Measurements from ENCODE around the gene SECTM1.

The SECTM1 gene

DNA sequence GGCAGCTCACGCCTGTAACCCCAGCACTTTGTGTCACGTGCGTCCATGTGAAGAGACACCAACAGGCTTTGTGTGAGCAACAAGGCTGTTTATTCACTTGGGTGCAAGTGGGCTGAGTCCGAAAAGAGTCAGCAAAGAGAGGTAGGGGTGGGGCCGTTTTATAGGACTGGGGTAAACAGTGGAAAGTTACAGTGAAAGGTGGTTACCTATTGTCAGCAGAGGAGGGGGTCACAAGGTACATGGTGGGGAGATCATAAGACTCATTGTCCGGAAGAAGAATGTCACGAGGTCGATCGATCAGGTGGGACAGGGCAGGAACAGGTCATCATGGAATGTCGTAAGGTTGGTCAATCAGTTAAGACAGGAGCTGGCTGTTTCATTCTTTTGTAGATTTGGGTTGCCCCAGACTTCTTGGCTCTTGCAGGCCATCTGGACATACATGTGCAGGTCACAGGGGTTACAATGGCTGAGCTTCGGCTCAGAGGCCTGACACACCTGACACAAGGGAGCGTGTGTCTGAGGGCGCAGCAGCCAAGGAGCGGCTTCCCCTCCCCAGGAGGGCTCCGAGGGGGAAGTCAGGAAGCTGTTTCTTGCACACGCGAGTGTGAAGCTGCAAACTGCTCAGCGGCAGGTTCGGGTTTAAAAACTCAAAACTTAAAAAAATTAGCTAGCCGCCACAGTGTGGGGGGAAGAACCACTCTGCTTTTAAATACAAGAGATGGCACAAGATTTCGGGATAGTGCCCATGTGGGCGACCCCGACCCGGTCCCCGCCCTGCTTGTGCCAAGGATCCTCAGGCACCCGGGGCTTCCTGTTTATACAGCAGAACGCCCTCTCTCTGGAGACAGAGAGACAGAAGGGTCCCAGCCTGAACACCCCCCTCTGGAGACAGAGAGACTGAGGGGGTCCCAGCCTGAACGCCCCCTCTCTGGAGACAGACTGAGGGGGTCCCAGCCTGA lies 13.1 kb upstream of the SECTM1 start:
- no peak for DNase-seq

DNA sequence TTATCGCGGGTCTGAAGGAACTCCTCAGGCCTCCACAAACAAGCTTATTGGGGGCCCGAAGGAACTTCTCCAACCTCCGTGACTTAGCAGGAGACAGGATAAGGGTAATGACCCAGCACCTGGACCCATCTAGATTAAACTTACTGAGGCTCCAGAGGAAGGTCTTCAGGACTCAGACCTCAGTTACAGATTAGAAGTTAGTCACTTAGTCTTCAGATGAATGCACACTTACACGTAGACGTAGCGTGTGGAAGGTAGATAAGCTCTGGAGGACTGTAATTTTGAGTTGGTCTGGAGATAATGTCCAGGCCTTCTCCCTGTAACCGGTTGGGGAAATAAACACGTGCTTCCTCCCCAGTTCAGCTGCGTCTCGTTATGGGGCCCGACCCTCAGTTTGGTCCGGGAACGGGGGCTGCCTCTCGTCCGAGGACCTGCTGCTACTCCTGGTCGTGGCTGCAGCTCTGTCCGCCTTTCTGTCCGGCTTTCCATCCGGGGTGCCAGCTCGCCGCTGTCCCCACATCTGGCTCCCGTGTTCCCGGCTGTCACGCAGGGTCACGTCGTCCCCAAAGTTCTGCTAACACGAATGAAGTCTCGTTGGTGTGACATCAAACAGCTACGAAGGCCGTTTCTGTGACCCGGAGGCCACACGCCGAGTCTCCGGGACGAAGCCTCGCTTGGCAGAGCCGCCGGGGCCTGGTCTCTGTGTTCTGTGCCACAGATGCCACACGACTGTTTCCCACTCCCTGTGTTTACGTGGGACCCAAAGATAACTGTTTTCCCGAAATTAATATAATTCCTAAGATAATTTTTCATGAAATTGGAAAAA lies 11.8 kb upstream of the SECTM1 start:
- no peak for DNase-seq

DNA sequence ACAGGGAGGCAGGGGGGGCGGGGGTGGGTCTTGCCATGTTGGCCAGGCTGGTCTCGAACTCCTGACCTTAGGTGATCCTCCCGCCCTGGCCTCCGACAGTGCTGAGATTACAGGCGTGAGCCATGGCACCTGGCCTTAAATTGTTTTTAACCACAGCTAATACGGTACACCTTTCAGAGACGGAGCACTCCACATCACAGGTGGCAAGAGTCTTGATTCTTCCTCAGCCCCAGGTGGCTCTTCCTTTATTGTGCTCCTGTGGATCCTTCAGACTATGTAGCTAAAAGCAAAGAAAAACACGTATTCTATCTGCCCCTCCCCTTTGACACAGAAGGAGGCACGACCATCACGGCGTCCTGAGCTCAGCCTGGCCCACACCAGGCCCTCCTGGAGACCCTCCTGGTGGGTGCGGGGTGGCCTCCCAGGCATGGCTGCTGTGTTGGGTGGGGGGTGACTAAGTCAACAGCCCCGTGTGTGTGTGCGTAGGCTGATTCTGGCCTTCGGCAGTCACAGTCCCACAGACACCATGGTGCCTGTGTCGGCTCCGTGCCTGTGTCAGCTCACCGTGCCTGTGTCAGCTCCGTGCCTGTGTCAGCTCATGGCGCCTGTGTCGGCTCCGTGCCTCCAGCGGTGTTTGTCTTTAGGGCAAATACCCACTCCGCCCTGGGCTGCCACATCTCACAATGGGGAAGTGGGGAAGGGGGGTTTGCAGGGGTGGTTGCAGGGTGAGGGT lies 10.8 kb upstream of the SECTM1 start:
- no peak for DNase-seq

DNA sequence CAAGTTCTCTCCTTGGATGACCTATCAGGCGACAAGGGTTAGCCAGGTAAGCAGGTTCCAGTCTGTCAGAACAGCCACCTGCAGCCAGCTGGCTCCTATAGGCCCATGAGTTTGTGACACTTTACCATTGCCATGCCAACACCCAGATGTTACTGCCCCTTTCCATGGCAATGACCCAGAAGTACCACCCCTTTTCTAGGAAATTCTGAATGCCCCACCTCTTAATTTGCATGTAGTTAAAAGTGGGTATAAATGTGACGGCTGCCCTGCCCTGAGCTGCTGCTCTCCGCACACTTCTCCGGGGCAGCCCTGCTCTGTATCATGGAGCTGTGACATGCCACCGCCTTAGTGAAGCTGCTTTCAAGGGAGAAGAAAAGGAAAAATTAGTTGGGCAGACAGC lies 10.0 kb upstream of the SECTM1 start:
- DNase-seq: no peak

DNA sequence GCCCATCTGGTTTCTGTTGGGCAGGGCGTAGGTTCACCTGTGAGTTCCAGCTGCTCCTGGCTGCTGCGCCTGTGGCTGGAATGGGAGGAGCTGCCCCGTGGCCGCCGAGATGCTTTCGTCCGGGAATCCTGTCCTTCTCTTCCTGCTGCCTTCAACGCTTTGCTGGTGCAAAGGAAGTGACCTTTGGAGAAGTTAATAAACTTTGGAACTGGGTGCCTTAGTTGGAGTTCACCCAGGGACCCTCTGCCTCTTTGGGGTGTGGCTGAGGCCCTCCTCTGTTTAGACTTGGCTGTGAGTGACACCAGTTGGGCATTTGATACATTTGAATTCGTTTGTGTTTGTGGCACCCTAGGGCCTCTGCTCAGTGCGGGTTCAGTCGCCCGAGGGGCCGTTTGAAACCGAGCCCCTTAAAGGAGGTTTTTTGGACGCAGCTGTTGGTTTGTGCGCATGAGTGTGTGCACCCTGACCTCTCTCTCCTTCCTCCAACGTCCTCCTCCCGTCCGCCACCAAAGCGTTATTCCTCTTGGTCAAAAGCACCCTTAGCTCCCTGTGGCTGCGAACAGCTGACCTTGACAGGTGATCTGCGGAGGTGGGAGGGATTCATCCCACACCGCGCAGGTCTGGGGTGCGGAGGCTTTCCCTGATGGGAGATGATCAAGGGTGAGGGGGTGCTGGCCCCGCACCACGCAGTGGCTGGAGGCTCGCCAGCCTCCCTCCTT lies 9.0 kb upstream of the SECTM1 start:
- DNase-seq: no peak

DNA sequence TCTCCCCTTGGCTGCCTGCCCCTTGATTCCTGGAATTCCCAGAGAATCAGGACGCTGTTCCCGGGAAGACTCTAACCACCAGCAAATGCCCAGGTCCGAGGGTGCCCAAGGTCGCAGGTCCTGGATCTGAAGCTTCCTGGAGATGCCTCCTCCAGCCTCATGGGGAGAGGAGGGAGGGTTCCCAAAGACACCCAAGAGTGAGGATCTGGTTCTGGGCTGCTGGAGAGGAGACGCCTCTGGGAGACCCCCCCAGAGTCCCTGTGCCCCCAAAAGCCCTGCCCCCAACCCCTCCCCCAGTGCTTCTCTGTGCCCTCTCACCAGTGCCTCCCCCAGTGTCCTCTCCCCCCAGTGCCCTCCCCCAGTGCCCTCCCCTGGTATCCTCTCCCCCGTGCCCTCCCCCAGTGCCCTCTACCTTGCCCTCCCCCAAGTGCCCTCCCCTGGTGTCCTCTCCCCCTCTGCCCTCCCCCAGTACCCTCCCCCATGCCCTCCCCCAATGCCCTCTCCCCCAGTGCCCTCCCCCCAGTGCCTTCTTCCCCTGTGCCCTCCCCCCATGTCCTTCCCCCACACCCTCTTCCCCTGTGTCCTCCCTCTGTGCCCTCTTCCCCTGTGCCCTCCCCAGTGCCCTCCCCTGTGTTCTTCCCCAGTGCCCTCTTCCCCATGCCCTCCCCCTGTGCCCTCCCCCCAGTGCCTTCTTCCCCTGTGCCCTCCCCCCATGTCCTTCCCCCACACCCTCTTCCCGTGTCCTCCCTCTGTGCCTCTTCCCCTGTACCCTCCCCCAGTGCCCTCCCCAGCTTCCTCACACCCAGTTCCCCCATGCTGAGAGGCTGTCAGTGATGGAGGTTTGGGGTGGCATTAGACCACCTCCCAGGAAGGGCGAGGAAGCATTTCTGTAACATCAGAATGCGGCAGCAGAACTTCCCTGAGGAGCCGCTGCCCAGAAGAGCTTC lies 6.3 kb upstream of the SECTM1 start:
- no peak for DNase-seq

DNA sequence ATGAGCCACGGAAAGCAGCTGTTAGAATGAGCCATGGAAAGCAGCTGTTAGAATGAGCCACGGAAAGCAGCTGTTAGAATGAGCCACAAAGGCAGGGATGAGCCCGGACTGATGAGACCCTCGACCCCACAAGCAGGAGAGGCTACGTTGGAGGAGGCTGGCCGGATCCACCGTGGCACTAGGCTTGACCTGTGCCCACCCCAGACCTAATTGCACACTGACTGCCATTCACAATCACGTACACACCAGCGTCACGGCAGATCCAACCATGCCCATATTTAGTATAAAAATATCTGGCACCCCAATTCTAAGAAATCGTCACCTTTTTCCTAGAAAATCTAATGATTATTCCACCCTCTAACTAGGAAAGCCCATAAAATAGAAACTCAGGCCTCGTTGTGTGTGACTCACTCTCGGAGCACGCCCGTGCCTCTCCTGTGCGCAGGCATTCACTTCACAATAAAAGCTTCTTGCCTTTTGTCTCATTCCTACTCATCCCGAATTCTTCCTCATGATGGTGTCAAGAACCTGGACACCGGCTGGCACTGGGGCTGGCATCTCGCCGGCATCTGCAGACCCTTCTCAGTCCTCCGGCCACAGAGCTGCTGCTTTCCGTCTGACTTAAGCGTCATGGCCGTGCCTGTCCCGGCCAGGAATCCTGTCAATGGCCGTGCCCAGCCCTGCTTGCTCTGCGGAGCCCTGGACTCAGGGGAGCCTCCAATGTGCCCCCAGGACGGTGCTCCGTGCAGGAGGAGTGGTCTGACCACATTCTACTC lies 5.5 kb upstream of the SECTM1 start:
- DNase-seq: no peak

DNA sequence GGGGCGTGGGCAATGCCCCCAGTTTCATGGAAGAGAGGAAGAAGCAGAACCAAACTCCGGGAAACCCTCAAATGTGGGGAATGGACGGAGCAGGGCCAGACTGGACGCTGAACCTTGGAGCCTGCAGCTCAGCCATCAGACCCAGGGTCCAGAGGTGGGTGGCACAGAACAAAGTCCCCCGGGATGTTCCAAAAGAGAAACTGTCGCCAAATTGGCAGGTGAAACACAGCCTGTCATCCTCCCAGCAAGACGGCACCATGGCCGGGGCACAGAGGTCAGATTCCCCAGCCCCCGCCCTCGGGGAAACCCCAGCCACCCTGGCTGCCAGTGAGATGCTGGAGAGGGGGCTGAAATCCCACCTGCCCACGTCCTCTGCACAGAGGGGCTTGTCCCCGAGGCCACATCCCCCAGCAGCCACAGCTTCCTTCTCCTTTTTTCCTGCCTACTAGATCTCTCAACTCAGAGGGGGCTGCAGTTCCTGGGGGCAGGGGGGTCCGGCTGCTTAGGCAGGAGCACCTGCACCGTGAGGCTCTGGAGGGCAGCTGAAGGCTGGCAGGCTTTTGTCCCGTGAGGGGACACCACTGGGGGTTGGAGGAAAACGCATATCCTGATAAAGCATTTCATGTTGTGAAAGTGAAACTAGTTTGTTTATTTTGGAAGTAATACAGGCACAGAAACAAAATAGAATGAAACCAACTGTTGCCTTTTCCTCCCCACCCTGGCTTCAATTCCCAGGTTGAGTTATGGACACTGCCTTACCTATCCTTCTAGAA lies 1.2 kb upstream of the SECTM1 start:
- no peak for DNase-seq

DNA sequence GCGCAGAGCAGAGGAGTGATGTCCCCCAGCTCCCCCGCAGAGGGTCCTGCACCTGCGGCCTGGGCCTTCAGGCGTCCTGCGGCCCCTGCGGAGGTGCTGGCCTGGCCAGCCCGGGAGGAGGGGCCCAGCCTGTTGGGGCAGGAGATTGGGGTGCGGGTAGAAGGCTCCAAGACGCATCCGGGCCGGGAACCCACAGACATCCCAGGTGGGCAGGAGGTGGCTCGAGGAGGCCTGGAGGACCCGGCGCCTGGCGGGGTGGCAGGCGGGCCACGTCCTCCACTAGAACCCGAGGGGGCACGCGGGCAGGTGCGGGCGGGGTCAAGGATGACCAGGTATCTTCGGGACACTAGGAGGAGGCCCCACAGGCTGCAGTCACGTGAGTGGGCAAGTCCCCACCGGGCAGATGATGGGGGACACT lies 647 bp upstream of the SECTM1 start:
- no peak for DNase-seq

DNA sequence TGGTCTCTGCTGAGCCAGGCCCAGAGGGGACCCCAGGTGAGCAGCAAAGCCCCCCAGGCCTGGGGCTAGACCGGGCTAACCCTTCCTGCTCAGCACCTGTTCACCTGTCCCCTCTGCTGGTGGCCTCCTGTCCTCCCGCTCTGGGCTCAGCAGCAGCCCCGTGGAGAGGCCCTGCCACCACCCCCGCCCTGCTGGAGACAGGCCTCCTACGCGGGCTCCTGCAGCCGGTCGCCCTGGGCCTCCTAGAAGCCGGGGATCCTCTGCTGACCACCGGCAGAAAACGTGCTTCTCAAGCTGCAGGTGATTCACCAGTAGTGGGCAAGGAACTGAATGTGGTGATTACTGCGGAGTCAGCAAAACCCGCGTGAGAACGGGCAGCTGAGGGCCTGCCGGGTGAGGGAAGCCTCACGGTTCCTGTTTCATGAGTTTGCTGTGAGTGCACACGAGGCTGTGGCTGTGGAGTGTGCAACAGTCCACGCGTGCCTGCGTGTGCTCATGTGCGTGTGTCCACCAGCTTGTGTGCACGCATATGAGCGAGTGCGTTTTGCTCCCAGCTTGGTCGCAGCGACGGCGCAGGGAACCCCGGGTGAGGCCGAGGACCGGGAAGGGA lies 792 bp downstream of the SECTM1 start:
- DNase-seq: no peak

DNA sequence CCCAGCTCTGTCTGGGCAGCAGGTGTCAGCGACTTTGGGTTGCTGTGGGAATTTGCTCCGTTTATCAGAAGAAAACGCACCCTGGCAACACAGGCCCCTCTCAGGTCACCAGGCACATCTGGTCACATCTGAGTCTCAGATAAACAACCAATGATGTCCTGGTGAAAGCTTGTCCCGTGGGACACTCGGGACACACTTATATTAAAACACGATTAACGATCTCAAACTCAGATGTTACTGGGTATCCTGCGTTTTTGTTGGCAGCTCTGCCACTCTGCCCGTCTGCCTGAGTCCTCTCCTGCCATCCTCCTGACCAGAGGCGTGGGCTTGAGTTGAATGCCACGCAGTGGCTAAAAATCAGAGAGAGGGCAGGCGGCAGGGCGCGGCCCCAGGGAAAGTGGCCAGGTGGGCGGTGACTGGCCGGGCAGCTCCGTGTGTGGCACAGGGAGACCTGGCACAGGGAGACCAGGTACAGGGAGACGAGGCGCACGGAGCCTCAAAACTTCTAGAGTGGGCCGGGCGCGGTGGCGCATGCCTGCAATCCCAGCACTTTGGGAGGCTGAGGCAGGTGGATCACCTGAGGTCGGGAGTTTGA lies 2.1 kb downstream of the SECTM1 start:
- DNase-seq: no peak

DNA sequence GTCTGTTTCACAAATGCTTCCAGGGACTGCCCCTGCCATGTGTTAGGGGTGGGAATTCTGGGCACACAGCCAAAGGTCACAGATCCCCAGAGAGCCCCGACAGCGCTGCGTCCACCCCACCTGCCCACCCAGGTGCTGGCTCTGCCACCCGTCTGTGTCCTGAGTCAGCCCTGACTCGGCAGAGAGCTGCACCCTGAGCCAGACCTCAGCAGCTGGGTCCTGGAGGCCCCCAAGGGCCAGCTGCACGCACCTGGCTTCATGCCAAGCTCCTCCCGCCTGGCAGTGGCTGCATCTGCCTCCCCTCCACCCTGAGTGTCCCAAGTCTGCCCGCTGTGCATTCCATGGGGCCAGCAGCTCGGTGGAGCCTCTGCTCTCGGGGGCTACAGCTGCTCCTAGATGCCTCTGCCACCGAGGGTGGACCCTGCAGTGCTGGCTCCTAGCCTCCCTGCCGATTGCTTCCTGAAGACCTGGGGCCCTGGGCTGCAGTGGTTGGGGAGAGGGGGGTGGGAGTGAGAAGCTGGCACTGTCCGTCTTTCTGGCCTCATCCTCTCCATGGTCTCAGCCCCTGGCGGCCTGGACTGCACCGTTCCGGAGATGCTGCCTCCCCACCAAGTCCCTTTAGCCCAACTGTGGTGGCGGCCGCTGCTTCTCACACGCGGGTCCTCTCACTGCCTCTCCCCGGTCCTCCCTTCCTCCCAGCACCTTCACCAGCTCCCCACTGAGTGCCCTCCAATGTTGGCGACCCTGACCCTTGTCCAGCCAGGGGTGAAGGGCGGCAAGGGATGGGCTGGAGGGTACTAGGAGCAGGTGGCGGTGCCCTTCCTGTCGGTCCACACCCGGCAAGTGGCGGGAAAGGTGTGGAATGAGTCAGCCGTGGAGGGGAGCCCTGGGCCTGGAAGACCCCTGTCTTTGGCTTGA lies 3.0 kb downstream of the SECTM1 start:
- DNase-seq: peak; percentile 72

DNA sequence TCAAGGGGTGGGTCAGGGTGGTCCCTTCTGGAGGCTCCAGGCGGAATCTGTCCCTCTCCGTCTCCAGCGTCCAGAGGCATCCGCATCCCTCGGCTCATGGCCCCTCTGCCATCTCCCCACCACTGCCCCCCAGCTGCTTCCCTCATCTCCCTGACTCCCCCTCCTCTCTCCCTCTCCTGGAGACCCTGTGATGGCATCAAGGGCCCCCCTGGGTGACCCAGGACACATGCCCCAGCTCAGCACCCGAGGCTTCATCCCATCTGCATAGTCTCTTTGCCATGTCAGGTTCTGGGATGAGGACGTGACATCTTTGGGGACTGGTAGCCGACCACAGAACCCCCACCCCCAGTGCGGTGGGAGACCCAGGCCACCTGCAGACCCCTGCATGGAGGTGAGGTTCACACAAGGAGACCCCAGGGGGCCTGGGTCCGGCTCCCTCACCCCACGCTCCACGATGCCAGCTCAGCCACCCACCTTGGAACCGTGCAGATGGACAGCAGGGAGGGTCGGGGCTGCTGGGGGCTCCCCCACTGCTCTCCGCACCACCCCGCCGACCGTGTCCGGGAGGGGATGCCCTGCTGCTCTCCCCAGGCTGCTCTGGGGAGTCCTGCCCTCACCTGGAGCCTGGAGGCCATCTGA lies 3.8 kb downstream of the SECTM1 start:
- no peak for DNase-seq

DNA sequence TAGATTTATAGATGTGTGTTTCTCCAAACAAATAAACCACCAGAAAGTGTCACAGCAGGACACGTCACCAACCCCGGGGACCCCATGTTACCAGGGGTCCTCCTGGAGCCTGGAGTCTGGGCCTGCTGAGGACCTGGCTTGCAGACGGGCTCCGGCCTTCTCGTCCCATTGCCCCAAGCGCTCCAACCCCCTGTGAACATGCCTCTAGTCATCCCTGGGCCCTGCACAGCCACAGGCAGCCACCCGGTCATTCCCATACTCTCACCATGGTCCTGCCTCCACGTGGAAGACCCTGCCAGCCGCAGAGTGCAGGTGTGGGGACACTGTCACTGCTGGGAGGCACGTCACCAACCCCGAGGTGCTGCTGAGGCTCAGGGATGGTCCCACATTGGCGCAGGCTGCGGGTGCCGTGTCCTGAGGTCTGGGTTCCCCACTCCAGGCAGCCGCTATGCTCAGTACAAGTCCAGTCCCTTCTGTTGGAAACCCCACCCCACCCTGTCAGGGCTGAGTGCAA lies 4.5 kb downstream of the SECTM1 start:
- DNase-seq: no peak

DNA sequence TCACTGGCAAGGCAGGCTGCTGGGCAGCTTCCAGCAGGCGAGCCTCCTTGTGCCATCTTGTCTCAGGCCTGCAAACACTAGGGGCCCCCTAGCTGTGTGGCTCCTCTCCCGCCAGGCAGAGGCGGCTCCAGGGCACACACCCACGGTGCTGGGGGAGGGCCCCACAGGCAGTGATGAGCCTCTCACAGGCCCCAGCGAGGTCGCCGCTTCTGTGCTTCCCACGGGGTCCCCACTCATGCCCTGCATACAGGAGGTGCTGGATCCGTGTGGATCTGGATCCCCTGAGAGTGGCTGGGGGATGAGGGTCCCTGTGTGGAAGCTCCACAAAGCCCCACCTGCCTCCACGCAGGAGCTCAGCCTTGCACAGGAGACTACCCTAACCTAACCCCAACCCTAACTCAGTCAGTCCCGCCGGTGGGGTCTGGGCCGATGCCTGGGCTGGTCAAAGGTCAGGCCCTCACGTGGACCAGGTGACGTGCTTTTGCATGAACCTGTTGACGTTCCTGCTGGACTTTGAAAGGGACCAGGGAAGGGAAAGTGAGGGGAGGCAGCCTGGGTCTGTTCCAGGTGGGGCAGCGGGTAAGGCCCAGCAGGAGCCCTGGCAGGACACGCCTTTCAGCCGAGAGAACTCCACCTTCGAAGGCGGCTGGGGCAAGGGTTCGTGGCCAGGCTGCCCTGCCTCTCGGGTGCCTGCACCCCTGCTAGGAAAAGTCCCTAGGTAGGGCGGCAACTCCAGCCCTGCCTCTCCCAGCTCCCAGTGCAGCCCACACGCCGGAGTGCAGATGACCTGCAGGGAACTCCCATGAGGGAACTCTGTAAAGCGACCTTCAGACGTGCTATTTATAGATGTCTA lies 5.2 kb downstream of the SECTM1 start:
- DNase-seq: no peak

DNA sequence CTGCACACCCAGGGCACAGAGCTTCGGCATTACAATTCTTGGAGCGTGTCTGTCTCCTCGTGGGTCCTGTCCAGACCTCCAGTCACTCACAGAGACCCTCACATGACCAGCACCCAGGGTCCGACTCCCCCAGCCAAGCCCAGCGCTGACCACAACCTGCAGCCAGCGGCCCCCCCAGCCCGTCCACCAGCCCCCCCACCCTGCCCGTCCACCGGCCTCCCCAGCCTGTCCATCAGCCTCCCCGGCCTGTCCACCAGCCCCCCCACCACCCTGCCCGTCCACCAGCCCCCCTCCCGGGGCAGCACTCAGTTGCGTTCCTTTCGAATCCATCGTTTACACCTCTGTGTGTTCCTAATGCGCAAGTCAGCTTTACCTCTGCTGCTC lies 5.8 kb downstream of the SECTM1 start:
- DNase-seq: no peak

Data from NCI-H1092 treated with DMSO at 0.1 percent for 48 hours (cell line).